ENCODE data around the gene CPNE8. TPM values are rescaled to one million over a fixed set of nuclear protein-coding genes. Genes with fewer than 3 reads are reported as not detected.

CPNE8 gene
- total and polyA plus RNA-seq, 3 donors from 2014 or later, result 9.3 to 13.1 (median 12.6) TPM

- Histone ChIP-seq H3K27me3 (no peaks in the 10 kb centered on the region), H3K9me3 (no peaks in the 10 kb centered on the region), H3K27ac (no peak overlapping the region), H3K4me3 (no peak overlapping the region), H3K4me1 (no peaks in the 10 kb centered on the region), H3K36me3 (ENCODE audit: low read depth, missing control alignments) (no peaks in the 10 kb centered on the region)
- intact Hi-C loops (cut with DNase I; ENCODE audit: low total_unique reads), result no loop called here
- TF ChIP-seq POLR2A (IDR thresholded peaks at IDR 0.05), result no peak
- TF ChIP-seq CTCF (IDR thresholded peaks at IDR 0.05), result no peak
- WGBS, 2 donors, result 93 to 96% methylated on average over 5 of the region's 5 CpGs
- DNase-seq, result no peak
Observed at GRCh38 chr12:38889297-38889815, 16.0 kb downstream of the CPNE8 start.

GRCh38 chr12:38887770-38888169 is 17.6 kb downstream of the CPNE8 start:
- intact Hi-C loops (cut with DNase I; ENCODE audit: low total_unique reads), result no loop called here
- H3K4me1 ChIP-seq, result no peaks in the 10 kb centered on the region
- no peaks in the 10 kb centered on the region for H3K9me3 ChIP-seq
- no peak overlapping the region for H3K27ac ChIP-seq
- H3K27me3 ChIP-seq, result no peaks in the 10 kb centered on the region
- H3K36me3 ChIP-seq (ENCODE audit: low read depth, missing control alignments), result no peaks in the 10 kb centered on the region
- DNase-seq, result no peak
- 75 to 79% methylated on average over 1 of the region's 1 CpG for WGBS, 2 donors
- TF ChIP-seq CTCF (IDR thresholded peaks at IDR 0.05), result no peak
- TF ChIP-seq POLR2A (IDR thresholded peaks at IDR 0.05), result no peak
- no peak overlapping the region for H3K4me3 ChIP-seq

GRCh38 chr12:38886931-38887330 is 18.5 kb downstream of the CPNE8 start:
- 93 to 100% methylated on average over 1 of the region's 1 CpG for WGBS, 2 donors
- intact Hi-C loops (cut with DNase I; ENCODE audit: low total_unique reads), result no loop called here
- H3K9me3 ChIP-seq, result no peaks in the 10 kb centered on the region
- no peak for DNase-seq
- TF ChIP-seq CTCF (IDR thresholded peaks at IDR 0.05), result no peak
- no peak for TF ChIP-seq POLR2A (IDR thresholded peaks at IDR 0.05)
- H3K4me3 ChIP-seq, result no peak overlapping the region
- H3K27me3 ChIP-seq, result no peaks in the 10 kb centered on the region
- no peaks in the 10 kb centered on the region for H3K36me3 ChIP-seq (ENCODE audit: low read depth, missing control alignments)
- H3K27ac ChIP-seq, result no peak overlapping the region
- no peaks in the 10 kb centered on the region for H3K4me1 ChIP-seq

DNA sequence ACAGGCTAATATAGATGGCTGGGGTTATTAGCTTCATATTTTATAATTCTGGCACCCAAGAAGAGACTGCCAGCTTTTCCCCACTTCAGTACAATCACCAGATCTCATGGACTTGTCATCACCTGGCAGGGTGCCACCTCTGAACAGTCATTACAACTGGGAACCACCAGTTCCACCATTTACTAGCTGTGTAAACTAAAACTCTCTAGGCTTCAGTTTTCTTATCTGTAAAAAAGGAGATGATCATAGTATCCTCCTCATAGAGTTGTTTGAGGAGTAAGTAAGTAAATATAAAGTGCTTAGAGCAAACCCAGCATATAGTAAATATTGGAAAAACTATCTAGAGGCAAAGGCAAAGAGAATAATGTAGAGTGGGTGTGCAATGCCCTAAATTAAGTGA is 19.3 kb downstream of the CPNE8 start:
- Histone ChIP-seq H3K4me3 (no peak overlapping the region), H3K4me1 (no peaks in the 10 kb centered on the region), H3K27me3 (no peaks in the 10 kb centered on the region), H3K36me3 (ENCODE audit: low read depth, missing control alignments) (no peaks in the 10 kb centered on the region), H3K9me3 (no peaks in the 10 kb centered on the region), H3K27ac (no peak overlapping the region)
- DNase-seq, result no peak
- TF ChIP-seq CTCF (IDR thresholded peaks at IDR 0.05) (no peak), POLR2A (IDR thresholded peaks at IDR 0.05) (no peak)
- intact Hi-C loops (cut with DNase I; ENCODE audit: low total_unique reads), result no loop called here

DNA sequence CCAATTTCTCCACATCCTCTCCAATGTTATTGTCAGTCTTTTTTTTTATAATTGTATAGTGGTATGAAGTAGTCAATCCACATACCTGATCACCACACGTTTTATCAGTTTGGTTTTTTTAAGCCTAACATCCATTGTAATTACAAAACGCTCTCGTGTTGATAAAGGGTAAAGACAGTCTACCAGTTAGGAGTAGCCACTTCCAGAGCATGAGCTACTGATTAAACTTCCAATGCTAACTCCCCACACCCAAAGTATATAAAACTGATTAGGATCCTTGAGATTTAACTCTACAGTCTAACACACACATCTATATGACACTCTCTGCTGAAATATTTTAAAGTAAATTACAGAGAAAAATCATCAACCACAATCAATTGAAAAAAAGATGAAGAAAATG is 20.7 kb downstream of the CPNE8 start:
- Histone ChIP-seq H3K9me3 (no peaks in the 10 kb centered on the region), H3K36me3 (ENCODE audit: low read depth, missing control alignments) (no peaks in the 10 kb centered on the region), H3K4me3 (no peak overlapping the region), H3K27me3 (no peaks in the 10 kb centered on the region), H3K4me1 (no peaks in the 10 kb centered on the region), H3K27ac (no peak overlapping the region)
- DNase-seq, result no peak
- intact Hi-C loops (cut with DNase I; ENCODE audit: low total_unique reads), result no loop called here
- 83 to 89% methylated on average over 3 of the region's 3 CpGs for WGBS, 2 donors
- TF ChIP-seq CTCF (IDR thresholded peaks at IDR 0.05), result no peak

Measured in testis (tissue), 3 donors.